Vagina (tissue), 2 donors: Measurements from ENCODE around the gene FOXO6.

Experiments
- POLR2A ChIP-seq, 2 donors: fragments of 450-650 bp; IDR thresholded peaks; one replicate each; pipeline ENCODE4 v1.6.1; 2017; ENCODE audit warnings: antibody characterized with exemption in 2 of 2, mild to moderate bottlenecking in 2 of 2, moderate library complexity in 2 of 2
- POLR2AphosphoS5 ChIP-seq, 2 donors: sonication (generic); formaldehyde crosslinking; IDR thresholded peaks; one replicate each; pipeline ENCODE4 v1.9.0; 2017; ENCODE audit warnings: antibody characterized with exemption in 2 of 2, mild to moderate bottlenecking in 2 of 2, low read depth in 1 of 2; ENCODE audit not compliant: insufficient read depth in 1 of 2
- TF ChIP-seq, protein P1 (sequence below), 3 experiments: fragments of 450-650 bp in 2 of 3; fragments of 200-600 bp in 1 of 3; sonication (generic) in 1 of 3; IDR thresholded peaks; one replicate each; pipeline ENCODE4 v1.5.1; 2017 to 2019; ENCODE audit warnings: antibody characterized with exemption in 3 of 3, mild to moderate bottlenecking in 2 of 3, moderate library complexity in 2 of 3

DNA sequence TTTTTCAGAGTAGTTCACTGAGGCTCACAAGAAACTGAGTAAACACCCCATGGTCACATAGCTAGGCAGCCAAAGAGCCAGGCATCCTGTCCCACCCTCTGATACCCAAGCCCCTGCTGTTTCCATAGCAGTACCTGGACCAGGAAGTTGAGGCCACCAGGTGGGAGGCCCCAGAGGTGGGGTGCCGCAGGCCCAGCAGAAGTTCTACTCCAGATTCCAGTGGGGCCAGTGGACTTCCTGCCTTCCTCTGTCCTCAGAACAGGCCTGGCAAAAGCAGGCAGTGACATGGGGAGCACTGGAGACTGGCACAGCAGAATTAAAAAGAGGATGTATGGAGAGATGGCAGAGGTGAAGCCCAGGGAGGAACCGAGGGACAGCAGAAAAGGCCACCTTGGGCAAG lies 19.0 kb downstream of the FOXO6 start:
- TF ChIP-seq, protein P1, sequence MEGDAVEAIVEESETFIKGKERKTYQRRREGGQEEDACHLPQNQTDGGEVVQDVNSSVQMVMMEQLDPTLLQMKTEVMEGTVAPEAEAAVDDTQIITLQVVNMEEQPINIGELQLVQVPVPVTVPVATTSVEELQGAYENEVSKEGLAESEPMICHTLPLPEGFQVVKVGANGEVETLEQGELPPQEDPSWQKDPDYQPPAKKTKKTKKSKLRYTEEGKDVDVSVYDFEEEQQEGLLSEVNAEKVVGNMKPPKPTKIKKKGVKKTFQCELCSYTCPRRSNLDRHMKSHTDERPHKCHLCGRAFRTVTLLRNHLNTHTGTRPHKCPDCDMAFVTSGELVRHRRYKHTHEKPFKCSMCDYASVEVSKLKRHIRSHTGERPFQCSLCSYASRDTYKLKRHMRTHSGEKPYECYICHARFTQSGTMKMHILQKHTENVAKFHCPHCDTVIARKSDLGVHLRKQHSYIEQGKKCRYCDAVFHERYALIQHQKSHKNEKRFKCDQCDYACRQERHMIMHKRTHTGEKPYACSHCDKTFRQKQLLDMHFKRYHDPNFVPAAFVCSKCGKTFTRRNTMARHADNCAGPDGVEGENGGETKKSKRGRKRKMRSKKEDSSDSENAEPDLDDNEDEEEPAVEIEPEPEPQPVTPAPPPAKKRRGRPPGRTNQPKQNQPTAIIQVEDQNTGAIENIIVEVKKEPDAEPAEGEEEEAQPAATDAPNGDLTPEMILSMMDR (IDR thresholded peaks at IDR 0.05), result no peak
- TF ChIP-seq POLR2AphosphoS5 (IDR thresholded peaks at IDR 0.05; ENCODE audit: insufficient read depth in 1 of 2, low read depth in 1 of 2) (no peak), POLR2A (IDR thresholded peaks at IDR 0.05) (no peak)
